ENCODE data around the gene LRRC57.

The LRRC57 gene

GRCh38 chr15:42502477-42502876 is 46.1 kb downstream of the LRRC57 start:
- no peak for TF ChIP-seq CTCF (IDR thresholded peaks at IDR 0.05; ENCODE audit: insufficient read depth, low read depth, low read length, missing control alignments)
- DNase-seq (ENCODE audit: low read depth): no peak
- H3K4me3 ChIP-seq (ENCODE audit: low read depth, low read length): no peak overlapping the region

GRCh38 chr15:42499858-42500609 is 48.6 kb downstream of the LRRC57 start:
- TF ChIP-seq CTCF (IDR thresholded peaks at IDR 0.05; ENCODE audit: insufficient read depth, low read depth, low read length, missing control alignments): no peak
- H3K4me3 ChIP-seq (ENCODE audit: low read depth, low read length): no peak overlapping the region
- DNase-seq (ENCODE audit: low read depth): no peak

- DNase-seq (ENCODE audit: low read depth): no peak
- no peak overlapping the region for H3K4me3 ChIP-seq (ENCODE audit: low read depth, low read length)
- TF ChIP-seq CTCF (IDR thresholded peaks at IDR 0.05; ENCODE audit: insufficient read depth, low read depth, low read length, missing control alignments): no peak
Observed at GRCh38 chr15:42498212-42499068, 50.2 kb downstream of the LRRC57 start.

GRCh38 chr15:42495361-42496212 is 53.0 kb downstream of the LRRC57 start, which contains the start of gene SNAP23:
Gene SNAP23 (plus strand): TSS chr15:42495634. CDS start chr15:42511847, 16,213 bp downstream.
- no peak for TF ChIP-seq CTCF (IDR thresholded peaks at IDR 0.05; ENCODE audit: insufficient read depth, low read depth, low read length, missing control alignments)
- peak; percentile 92 for DNase-seq (ENCODE audit: low read depth)
- peak within 1 kb of the TSS; percentile 63 for H3K4me3 ChIP-seq (ENCODE audit: low read depth, low read length)

GRCh38 chr15:42494998-42495360 is 53.6 kb downstream of the LRRC57 start:
- DNase-seq (ENCODE audit: low read depth): no peak
- H3K4me3 ChIP-seq (ENCODE audit: low read depth, low read length): peak overlapping the region; percentile 63
- TF ChIP-seq CTCF (IDR thresholded peaks at IDR 0.05; ENCODE audit: insufficient read depth, low read depth, low read length, missing control alignments): no peak

- no peak overlapping the region for H3K4me3 ChIP-seq (ENCODE audit: low read depth, low read length)
- no peak for TF ChIP-seq CTCF (IDR thresholded peaks at IDR 0.05; ENCODE audit: insufficient read depth, low read depth, low read length, missing control alignments)
- no peak for DNase-seq (ENCODE audit: low read depth)
Observed at GRCh38 chr15:42493679-42494078, 54.9 kb downstream of the LRRC57 start.
